K562 (cell line): ENCODE measurements around the gene FRMD4A. TPM values are rescaled to one million over a fixed set of nuclear protein-coding genes. Genes with fewer than 3 reads are reported as not detected.
A peak's percentile ranks its signal among the peaks of the same experiment; 100 is the strongest.

Experiments
- ATAC-seq: fragments of 200-7000 bp; cut with Tn5 transposase; 3 replicates; pipeline ENCODE4 v1.9.1; 2020; ENCODE audit warnings: moderate library complexity
- BruUV-seq: library from RNA; stranded (reverse); fragments of 400-500 nt; replicated peaks from 2 replicates; lab custom pipeline; 2021; lab: Mats Ljungman, UMichigan
- CTCF ChIA-PET: fragments of 300-600 bp; formaldehyde crosslinking; extraction: SDS; loops from one replicate; lab custom pipeline; 2021; ENCODE audit warnings: low intra/inter-chr PET ratio; lab: Yijun Ruan, JAX
- POLR2A ChIA-PET: fragments of 300-600, 350-650 bp; sonication (Branson Sonifier 250); formaldehyde crosslinking; extraction: SDS; loops from one replicate; lab custom pipeline; 2021; ENCODE audit warnings: antibody characterized with exemption, inconsistent platforms; lab: Yijun Ruan, JAX
- DNase-seq, 4 experiments: peaks; one replicate each; pipeline versions ENCODE4 v3.0.0 to v3.0.0-alpha.2; 2011 to 2018; ENCODE audit warnings: low spot score in 3 of 4, mixed read lengths in 3 of 4; ENCODE audit errors: extremely low read depth in 1 of 4
- FAIRE-seq: peaks from 2 replicates; lab custom pipeline; 2011; peaks lifted over from hg19 to GRCh38; lab: Jason Lieb, UNC
- H2AFZ ChIP-seq: 2 replicates; pipeline ENCODE4 v1.6.0; 2011; ENCODE audit warnings: low read depth, low read length, control low read depth, inconsistent platforms
- H3K27ac ChIP-seq: fragments of 200-600 bp; 3 replicates; pipeline ENCODE4 v1.8.0; 2011; ENCODE audit warnings: low read depth, mild to moderate bottlenecking, control low read depth, inconsistent platforms, low read length, moderate library complexity, mixed read lengths; ENCODE audit errors: extremely low read depth
- H3K27me3 ChIP-seq, 2 experiments: fragments of 300-600 bp in 1 of 2; 2 replicates in 1 of 2; 3 replicates in 1 of 2; pipeline versions ENCODE4 v1.6.0 to v1.8.0; 2011; ENCODE audit warnings: inconsistent platforms in 2 of 2, low read length in 2 of 2, mild to moderate bottlenecking in 1 of 2, mixed read lengths in 1 of 2, moderate library complexity in 1 of 2; ENCODE audit not compliant: control insufficient read depth in 2 of 2, insufficient read depth in 2 of 2
- H3K36me3 ChIP-seq: fragments of 300-600 bp; 3 replicates; pipeline ENCODE4 v1.8.0; 2011; ENCODE audit warnings: mild to moderate bottlenecking, low read length, inconsistent platforms; ENCODE audit not compliant: control insufficient read depth, insufficient read depth
- H3K4me1 ChIP-seq, 2 experiments: fragments of 200-600 bp in 1 of 2; replicated peaks in 1 of 2; 2 replicates in 1 of 2; 3 replicates in 1 of 2; pipeline versions ENCODE4 v1.5.1 to v1.8.0; 2011; ENCODE audit warnings: inconsistent platforms in 2 of 2, low read length in 2 of 2, mild to moderate bottlenecking in 1 of 2, mixed read lengths in 1 of 2, moderate library complexity in 1 of 2; ENCODE audit not compliant: control insufficient read depth in 2 of 2, insufficient read depth in 2 of 2
- H3K4me2 ChIP-seq: 2 replicates; pipeline ENCODE4 v1.6.1; 2011; ENCODE audit warnings: low read length, control low read depth, inconsistent platforms, mixed read lengths; ENCODE audit not compliant: insufficient read depth
- H3K4me3 ChIP-seq: fragments of 200-600 bp; sonication (generic), shearing (Covaris generic); 2 replicates; pipeline ENCODE4 v1.5.1; 2016; ENCODE audit warnings: control low read depth, inconsistent platforms
- H3K79me2 ChIP-seq: fragments of 200-600 bp; 3 replicates; pipeline ENCODE4 v1.8.0; 2011; ENCODE audit warnings: low read length, inconsistent platforms; ENCODE audit not compliant: control insufficient read depth, insufficient read depth
- H3K9ac ChIP-seq, 2 experiments: 2 replicates each; pipeline versions ENCODE4 v1.6.0 to v1.6.1; 2011; ENCODE audit warnings: low read depth in 2 of 2, low read length in 2 of 2, control low read depth in 1 of 2, inconsistent platforms in 1 of 2, mild to moderate bottlenecking in 1 of 2, mixed read lengths in 1 of 2; ENCODE audit not compliant: insufficient read depth in 1 of 2
- H3K9me1 ChIP-seq: one replicate; pipeline ENCODE4 v1.6.0; 2011; ENCODE audit warnings: inconsistent platforms, mild to moderate bottlenecking, low read length, moderate library complexity; ENCODE audit not compliant: control insufficient read depth, insufficient read depth
- H3K9me3 ChIP-seq: replicated peaks from 2 replicates; pipeline ENCODE4 v1.5.1; 2011; ENCODE audit warnings: low read depth, low read length, inconsistent platforms; ENCODE audit not compliant: control insufficient read depth, insufficient read depth
- H4K20me1 ChIP-seq: replicated peaks from 2 replicates; pipeline ENCODE4 v1.6.1; 2011; ENCODE audit warnings: low read length, inconsistent platforms, mixed read lengths; ENCODE audit not compliant: control insufficient read depth, insufficient read depth
- ESRRB ChIP-seq: fragments of 250-450 bp; sonication (Bioruptor Pico); IDR thresholded peaks from 2 replicates; pipeline ENCODE4 v1.5.0; 2020; ENCODE audit warnings: mild to moderate bottlenecking, moderate library complexity, borderline replicate concordance
- HNRNPK ChIP-seq: fragments of 200-400 bp; formaldehyde crosslinking; IDR thresholded peaks from one replicate; pipeline ENCODE4 v1.6.1; 2018; ENCODE audit warnings: mild to moderate bottlenecking, low read depth, low read length; ENCODE audit not compliant: poor library complexity, severe bottlenecking
- HNRNPLL ChIP-seq: fragments of 200-400 bp; formaldehyde crosslinking; IDR thresholded peaks from 2 replicates; pipeline ENCODE4 v1.6.1; 2017; ENCODE audit warnings: low read length, low read depth, mild to moderate bottlenecking; ENCODE audit not compliant: poor library complexity, severe bottlenecking
- POLR2A ChIP-seq: fragments of 450-650 bp; conservative IDR thresholded peaks from 2 replicates; pipeline ENCODE4 v1.6.1; 2016
- TARDBP ChIP-seq: fragments of 450-650 bp; IDR thresholded peaks from 2 replicates; pipeline ENCODE4 v1.6.1; 2016
- ZKSCAN8 ChIP-seq: fragments of 200-800 bp; sonication (Bioruptor generic); IDR thresholded peaks from 2 replicates; pipeline ENCODE4 v1.6.1; 2016; ENCODE audit warnings: missing genetic modification characterization, missing compliant biosample characterization
- ZNF133 ChIP-seq: fragments of 250-450 bp; sonication (Bioruptor Pico); IDR thresholded peaks from 2 replicates; pipeline ENCODE4 v1.4.0; 2020; ENCODE audit warnings: mild to moderate bottlenecking
- ZNF583 ChIP-seq: fragments of 250-450 bp; sonication (Bioruptor Pico); IDR thresholded peaks from 2 replicates; pipeline ENCODE4 v1.4.0; 2020
- WGBS: fragments of 100-300 bp; shearing (Covaris generic); methylation state at CpG from one replicate; pipeline ENCODE4 v1.1.6; 2016; ENCODE audit warnings: low coverage, mixed read lengths; ENCODE audit not compliant: insufficient coverage; ENCODE audit errors: missing lambda C conversion rate; 5-methylcytosine and 5-hydroxymethylcytosine counted together
- in situ Hi-C: fragments of 300-500 bp; cut with MboI; formaldehyde crosslinking; loops from 4 replicates; pipeline ENCODE4 v1.15.0; 2018; ENCODE audit warnings: inconsistent platforms, mixed read lengths
- intact Hi-C: fragments of 100-400 bp; cut with micrococcal nuclease; formaldehyde crosslinking; loops from 2 replicates; pipeline ENCODE4 v1.14.2; 2022
- polyA plus RNA-seq, 8 experiments: library from polyadenylated mRNA; depleted of rRNA in 4 of 8; stranded (reverse) in 5 of 8; unstranded in 3 of 8; fragments of >200 nt; fragmentation: Nextera tagmentation in 2 of 8; fragmentation: Illumina TruSeq in 1 of 8; extraction: Ambion mirVana in 2 of 8; extraction: Trizol in 1 of 8; gene quantifications; 2 replicates each; pipeline versions ENCODE4 v1.2.1 to v1.2.3, GENCODE V29; 2011 to 2014; ENCODE audit warnings: inconsistent platforms in 1 of 8, missing spikeins in 1 of 8
- total RNA-seq, 7 experiments: library from RNA; depleted of rRNA in 6 of 7; stranded (reverse); fragments of >200 nt in 6 of 7; fragmentation: Illumina TruSeq in 2 of 7; extraction: Trizol in 2 of 7; gene quantifications; 2 replicates each; pipeline versions ENCODE4 v1.2.1 to v1.2.3, GENCODE V29; 2011 to 2021; ENCODE audit warnings: low replicate concordance in 1 of 7
- TF ChIP-seq, protein P1 (sequence below): sonication (generic); formaldehyde crosslinking; IDR thresholded peaks from 2 replicates; pipeline ENCODE4 v1.8.0; 2022; ENCODE audit warnings: missing genetic modification reagents, mild to moderate bottlenecking, borderline replicate concordance
- TF ChIP-seq, protein P2 (sequence below): fragments of 250-450 bp; sonication (Bioruptor Pico); IDR thresholded peaks from 2 replicates; pipeline ENCODE4 v1.5.0; 2021; ENCODE audit warnings: mild to moderate bottlenecking, borderline replicate concordance

FRMD4A gene
- total and polyA plus RNA-seq, 9 of the 15 experiments (the other 6 are each of a cell fraction or from before 2014, with no cell fraction given) = 0.80 to 5.2 (median 3.0) TPM

DNA sequence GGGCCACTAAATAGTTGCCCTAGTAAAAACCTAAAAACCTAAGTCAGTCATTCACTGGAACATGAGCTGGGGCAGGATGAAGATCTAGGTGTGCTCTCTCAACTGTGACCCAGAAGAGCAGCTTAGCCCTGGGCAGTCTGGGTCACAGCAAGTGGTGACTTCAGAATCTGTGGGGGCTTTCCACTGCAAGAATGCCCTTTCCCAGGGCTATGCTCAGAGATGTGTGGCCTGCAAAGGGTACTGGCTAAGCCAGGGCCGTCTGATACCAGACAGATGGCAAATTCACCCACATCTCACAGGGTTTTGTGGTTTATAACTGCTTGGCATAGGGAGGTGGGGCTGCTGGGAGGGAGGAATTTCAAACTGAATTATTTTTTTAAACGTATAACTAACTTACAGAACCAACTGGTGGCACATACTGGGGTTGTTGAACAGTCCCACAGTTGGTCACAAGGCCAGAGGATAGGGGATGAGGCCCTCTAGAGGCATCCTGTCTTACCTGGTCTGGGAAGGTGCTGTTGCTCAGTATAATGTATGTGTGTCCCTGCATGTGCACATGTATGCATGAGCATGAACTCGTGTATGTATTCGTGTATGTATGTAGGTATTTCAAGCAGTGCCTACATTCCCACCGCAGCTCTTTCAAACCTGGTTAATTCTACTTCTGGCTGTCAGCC, 680.7 kb downstream of the FRMD4A start:
- H3K27ac ChIP-seq = no peak overlapping the region
- no peaks in the 10 kb centered on the region for H3K4me1 ChIP-seq
- no peak overlapping the region for H3K9ac ChIP-seq
- intact Hi-C loops = no loop called here
- no TSS peak for BruUV-seq
- H3K4me3 ChIP-seq = no peak overlapping the region
- H4K20me1 ChIP-seq = no peaks in the 10 kb centered on the region
- peaks cover 4% of the 10 kb centered on the region for H3K9me1 ChIP-seq
- no peak overlapping the region for H2AFZ ChIP-seq
- H3K9me3 ChIP-seq = no peaks in the 10 kb centered on the region
- in situ Hi-C loops = loop anchor here (5.0 kb wide), 1 partner anchor 117 kb away; no protein-coding TSS in a partner anchor
- peaks cover 9% of the 10 kb centered on the region; the same call in 1 of the 3 replicates for H3K36me3 ChIP-seq
- WGBS = 46% methylated on average over 5 of the region's 5 CpGs
- ChIA-PET POLR2A (interaction anchor here (0.8 kb wide), 1 partner anchor 527 kb away, joined by 3 read pairs; no protein-coding TSS in a partner anchor), CTCF (no interaction called here)
- H3K4me2 ChIP-seq = no peak overlapping the region
- ATAC-seq (peak; percentile 33; the same call in 1 of the 3 replicates), DNase-seq (no peak), FAIRE-seq (no peak)
- no peak for TF ChIP-seq ESRRB (CRISPR knock-in tag)
- 0 out of 2 replicates have a peak, but pooled peaks have one; percentile 22 for TF ChIP-seq POLR2A
- no peaks in the 10 kb centered on the region for H3K79me2 ChIP-seq
- no peaks in the 10 kb centered on the region for H3K27me3 ChIP-seq

DNA sequence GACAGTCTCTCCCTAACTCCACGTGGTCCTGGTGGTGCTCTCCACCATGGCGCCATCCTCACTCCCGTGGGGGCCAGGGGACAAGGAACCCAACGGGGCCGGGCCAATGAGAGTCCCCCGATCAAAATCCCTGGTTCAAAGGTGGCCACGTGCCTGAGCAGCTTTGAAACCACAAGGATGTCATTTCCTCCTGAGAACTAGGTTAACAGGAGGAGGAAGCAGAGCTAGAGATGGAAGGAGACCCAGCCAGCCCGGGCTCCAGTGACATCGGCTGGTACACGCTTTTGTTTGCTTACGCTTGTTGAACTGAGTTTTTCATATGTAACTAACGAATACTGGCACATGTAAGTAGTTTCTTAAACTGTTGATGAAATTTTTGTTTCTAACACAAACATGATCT, 682.3 kb downstream of the FRMD4A start:
- Histone ChIP-seq H3K4me2 (no peak overlapping the region), H3K79me2 (no peaks in the 10 kb centered on the region), H3K9me1 (no peaks in the 10 kb centered on the region), H3K9ac (no peak overlapping the region), H3K27me3 (no peaks in the 10 kb centered on the region), H3K36me3 (peaks cover 10% of the 10 kb centered on the region; the same call in 1 of the 3 replicates), H2AFZ (no peak overlapping the region), H3K4me3 (no peak overlapping the region), H3K9me3 (no peaks in the 10 kb centered on the region), H3K4me1 (no peaks in the 10 kb centered on the region), H4K20me1 (no peaks in the 10 kb centered on the region), H3K27ac (no peak overlapping the region)
- ATAC-seq (no peak), FAIRE-seq (no peak), DNase-seq (no peak)
- 64% methylated on average over 11 of the region's 12 CpGs for WGBS
- in situ Hi-C loops = no loop called here
- CTCF ChIA-PET = no interaction called here
- BruUV-seq = no TSS peak
- intact Hi-C loops = no loop called here
- POLR2A ChIA-PET = no interaction called here
- TF ChIP-seq TARDBP (no peak), ZNF133 (CRISPR knock-in tag) (no peak), ZNF583 (CRISPR knock-in tag) (no peak), ZKSCAN8 (CRISPR knock-in tag) (no peak), HNRNPK (no peak), HNRNPLL (no peak)
- TF ChIP-seq, protein P1, sequence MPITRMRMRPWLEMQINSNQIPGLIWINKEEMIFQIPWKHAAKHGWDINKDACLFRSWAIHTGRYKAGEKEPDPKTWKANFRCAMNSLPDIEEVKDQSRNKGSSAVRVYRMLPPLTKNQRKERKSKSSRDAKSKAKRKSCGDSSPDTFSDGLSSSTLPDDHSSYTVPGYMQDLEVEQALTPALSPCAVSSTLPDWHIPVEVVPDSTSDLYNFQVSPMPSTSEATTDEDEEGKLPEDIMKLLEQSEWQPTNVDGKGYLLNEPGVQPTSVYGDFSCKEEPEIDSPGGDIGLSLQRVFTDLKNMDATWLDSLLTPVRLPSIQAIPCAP (CRISPR knock-in tag) = no peak
- TF ChIP-seq, protein P2, sequence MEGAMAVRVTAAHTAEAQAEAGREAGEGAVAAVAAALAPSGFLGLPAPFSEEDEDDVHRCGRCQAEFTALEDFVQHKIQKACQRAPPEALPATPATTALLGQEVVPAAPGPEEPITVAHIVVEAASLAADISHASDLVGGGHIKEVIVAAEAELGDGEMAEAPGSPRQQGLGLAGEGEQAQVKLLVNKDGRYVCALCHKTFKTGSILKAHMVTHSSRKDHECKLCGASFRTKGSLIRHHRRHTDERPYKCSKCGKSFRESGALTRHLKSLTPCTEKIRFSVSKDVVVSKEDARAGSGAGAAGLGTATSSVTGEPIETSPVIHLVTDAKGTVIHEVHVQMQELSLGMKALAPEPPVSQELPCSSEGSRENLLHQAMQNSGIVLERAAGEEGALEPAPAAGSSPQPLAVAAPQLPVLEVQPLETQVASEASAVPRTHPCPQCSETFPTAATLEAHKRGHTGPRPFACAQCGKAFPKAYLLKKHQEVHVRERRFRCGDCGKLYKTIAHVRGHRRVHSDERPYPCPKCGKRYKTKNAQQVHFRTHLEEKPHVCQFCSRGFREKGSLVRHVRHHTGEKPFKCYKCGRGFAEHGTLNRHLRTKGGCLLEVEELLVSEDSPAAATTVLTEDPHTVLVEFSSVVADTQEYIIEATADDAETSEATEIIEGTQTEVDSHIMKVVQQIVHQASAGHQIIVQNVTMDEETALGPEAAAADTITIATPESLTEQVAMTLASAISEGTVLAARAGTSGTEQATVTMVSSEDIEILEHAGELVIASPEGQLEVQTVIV (CRISPR knock-in tag) = no peak
